H1 (cell line): ENCODE results near the gene IL4. TPM values are rescaled to one million over a fixed set of nuclear protein-coding genes. Genes with fewer than 3 reads are reported as not detected.

ENCODE experiments used
- CTCF ChIA-PET: fragments of 300-600 bp; sonication (Branson Sonifier 250); formaldehyde crosslinking; loops from one replicate; lab custom pipeline; 2021; ENCODE audit not compliant: partially characterized antibody; lab: Charles Lee
- POLR2A ChIA-PET: fragments of 300-600 bp; sonication (Branson Sonifier 250); formaldehyde crosslinking; loops from one replicate; lab custom pipeline; 2021; ENCODE audit warnings: inconsistent platforms; ENCODE audit not compliant: partially characterized antibody; lab: Charles Lee
- DNase-seq, 2 experiments: peaks; one replicate each; pipeline versions ENCODE4 v3.0.0 to v3.0.0-alpha.2; 2010 to 2022; ENCODE audit warnings: low spot score in 2 of 2, low read depth in 1 of 2, mixed read lengths in 1 of 2
- FAIRE-seq: peaks from 2 replicates; lab custom pipeline; 2011; peaks lifted over from hg19 to GRCh38; lab: Jason Lieb, UNC
- H2AFZ ChIP-seq: 2 replicates; pipeline ENCODE4 v1.8.1; 2012; ENCODE audit warnings: low read length, inconsistent platforms
- H2AK5ac ChIP-seq: 2 replicates; pipeline ENCODE4 v1.6.1; 2013; ENCODE audit warnings: low read depth, low read length
- H2BK120ac ChIP-seq: replicated peaks from 2 replicates; pipeline ENCODE3; 2013; ENCODE audit warnings: low read depth, low read length, inconsistent platforms
- H2BK12ac ChIP-seq: 2 replicates; pipeline ENCODE4 v1.6.1; 2013; ENCODE audit warnings: low read depth, low read length
- H2BK15ac ChIP-seq: 2 replicates; pipeline ENCODE4 v1.6.1; 2013; ENCODE audit warnings: low read length
- H2BK20ac ChIP-seq: 2 replicates; pipeline ENCODE4 v1.6.1; 2013; ENCODE audit warnings: low read length
- H2BK5ac ChIP-seq: 2 replicates; pipeline ENCODE4 v1.6.1; 2013; ENCODE audit warnings: low read depth, low read length
- H3K14ac ChIP-seq: 2 replicates; pipeline ENCODE4 v1.6.1; 2013; ENCODE audit warnings: inconsistent platforms; ENCODE audit not compliant: insufficient read length
- H3K18ac ChIP-seq: 2 replicates; pipeline ENCODE4 v1.6.1; 2013; ENCODE audit warnings: low read length; ENCODE audit errors: extremely low read depth
- H3K23ac ChIP-seq: 2 replicates; pipeline ENCODE4 v1.6.1; 2013; ENCODE audit warnings: inconsistent platforms; ENCODE audit not compliant: insufficient read length
- H3K23me2 ChIP-seq: 2 replicates; pipeline ENCODE4 v1.6.1; 2013; ENCODE audit warnings: low read depth, low read length
- H3K27ac ChIP-seq: 2 replicates; pipeline ENCODE4 v1.6.1; 2011; ENCODE audit warnings: low read depth, low read length, inconsistent platforms
- H3K27me3 ChIP-seq, 4 experiments: replicated peaks in 1 of 4; 1 replicate in 1 of 4; 2 replicates in 3 of 4; pipeline versions ENCODE4 v1.6.1 to v1.8.1; 2011 to 2013; ENCODE audit warnings: low read length in 3 of 4, mild to moderate bottlenecking in 3 of 4, inconsistent platforms in 2 of 4, mixed read lengths in 2 of 4, moderate library complexity in 1 of 4; ENCODE audit not compliant: control insufficient read depth in 3 of 4, insufficient read depth in 3 of 4; ENCODE audit errors: extremely low read depth in 1 of 4
- H3K36me3 ChIP-seq, 4 experiments: 2 replicates each; pipeline versions ENCODE4 v1.6.1 to v1.8.1; 2011 to 2013; ENCODE audit warnings: mild to moderate bottlenecking in 4 of 4, low read length in 3 of 4, moderate library complexity in 2 of 4, control low read depth in 1 of 4, inconsistent platforms in 1 of 4; ENCODE audit not compliant: insufficient read depth in 4 of 4, control insufficient read depth in 2 of 4
- H3K4ac ChIP-seq: replicated peaks from 2 replicates; pipeline ENCODE3; 2013; ENCODE audit warnings: low read length, low read depth, mixed read lengths, inconsistent platforms; ENCODE audit not compliant: insufficient read length
- H3K4me1 ChIP-seq, 4 experiments: replicated peaks in 1 of 4; 1 replicate in 1 of 4; 2 replicates in 3 of 4; pipeline versions ENCODE4 v1.6.1 to v1.8.1; 2011 to 2013; ENCODE audit warnings: low read length in 3 of 4, inconsistent platforms in 2 of 4, mixed read lengths in 1 of 4; ENCODE audit not compliant: insufficient read depth in 4 of 4, control insufficient read depth in 3 of 4
- H3K4me2 ChIP-seq, 2 experiments: 2 replicates each; pipeline versions ENCODE4 v1.6.1 to v1.8.1; 2011 to 2013; ENCODE audit warnings: low read depth in 2 of 2, low read length in 2 of 2, control low read depth in 1 of 2, inconsistent platforms in 1 of 2, mild to moderate bottlenecking in 1 of 2; ENCODE audit not compliant: insufficient read depth in 1 of 2
- H3K4me3 ChIP-seq, 4 experiments: fragments of 200-600, 300-600 bp in 1 of 4; sonication (generic), shearing (Covaris generic), sonication (Bioruptor Twin) in 1 of 4; 2 replicates each; pipeline versions ENCODE4 v1.5.1 to v1.8.1; 2011 to 2016; ENCODE audit warnings: low read length in 4 of 4, low read depth in 3 of 4, control low read depth in 2 of 4, inconsistent platforms in 2 of 4, mild to moderate bottlenecking in 2 of 4, mixed read lengths in 1 of 4, moderate library complexity in 1 of 4; ENCODE audit not compliant: insufficient read depth in 2 of 4; ENCODE audit errors: extremely low read depth in 1 of 4
- H3K56ac ChIP-seq: replicated peaks from 2 replicates; pipeline ENCODE3; 2013; ENCODE audit warnings: low read depth, mild to moderate bottlenecking, mixed read lengths, low read length, inconsistent platforms; ENCODE audit not compliant: insufficient read length
- H3K79me1 ChIP-seq: 2 replicates; pipeline ENCODE4 v1.6.1; 2013; ENCODE audit warnings: low read depth, low read length, control low read depth
- H3K79me2 ChIP-seq, 2 experiments: 2 replicates each; pipeline versions ENCODE4 v1.6.1 to v1.8.1; 2012 to 2013; ENCODE audit warnings: low read length in 2 of 2, mild to moderate bottlenecking in 2 of 2, inconsistent platforms in 1 of 2; ENCODE audit not compliant: insufficient read depth in 2 of 2, control insufficient read depth in 1 of 2
- H3K9ac ChIP-seq, 4 experiments: replicated peaks in 1 of 4; 1 replicate in 1 of 4; 2 replicates in 3 of 4; pipeline versions ENCODE4 v1.6.1 to v1.8.1; 2011 to 2013; ENCODE audit warnings: low read depth in 3 of 4, low read length in 3 of 4, control low read depth in 2 of 4, mild to moderate bottlenecking in 2 of 4, moderate library complexity in 2 of 4, inconsistent platforms in 1 of 4; ENCODE audit errors: extremely low read depth in 1 of 4
- H3K9me3 ChIP-seq, 2 experiments: 2 replicates each; pipeline versions ENCODE4 v1.6.1 to v1.8.1; 2012 to 2013; ENCODE audit warnings: mild to moderate bottlenecking in 2 of 2, moderate library complexity in 2 of 2, control low read depth in 1 of 2, inconsistent platforms in 1 of 2, low read depth in 1 of 2, low read length in 1 of 2, mixed read lengths in 1 of 2; ENCODE audit not compliant: insufficient read depth in 2 of 2
- H4K20me1 ChIP-seq, 2 experiments: replicated peaks in 1 of 2; 2 replicates each; pipeline versions ENCODE3 to v1.8.1; 2011 to 2013; ENCODE audit warnings: inconsistent platforms in 2 of 2, low read length in 2 of 2, mild to moderate bottlenecking in 1 of 2; ENCODE audit not compliant: insufficient read depth in 2 of 2, control insufficient read depth in 1 of 2
- H4K5ac ChIP-seq: 2 replicates; pipeline ENCODE4 v1.6.1; 2013; ENCODE audit warnings: low read length, low read depth, mixed read lengths, inconsistent platforms; ENCODE audit not compliant: insufficient read length
- H4K8ac ChIP-seq: 2 replicates; pipeline ENCODE4 v1.8.0; 2013; ENCODE audit warnings: mild to moderate bottlenecking, moderate library complexity, low read length, inconsistent platforms; ENCODE audit not compliant: insufficient read depth; ENCODE audit errors: extremely low read depth
- H4K91ac ChIP-seq: replicated peaks from 2 replicates; pipeline ENCODE3; 2013; ENCODE audit warnings: low read length, mixed read lengths, inconsistent platforms; ENCODE audit not compliant: insufficient read length
- CTCF ChIP-seq, 3 experiments: IDR thresholded peaks; 1 replicate in 2 of 3; 2 replicates in 1 of 3; pipeline versions ENCODE4 v1.5.1 to v1.6.1; 2011; ENCODE audit warnings: low read length in 3 of 3, mild to moderate bottlenecking in 3 of 3, inconsistent platforms in 2 of 3, low read depth in 1 of 3, moderate library complexity in 1 of 3; ENCODE audit not compliant: insufficient read depth in 1 of 3; ENCODE audit errors: control extremely low read depth in 1 of 3
- HDAC6 ChIP-seq: IDR thresholded peaks from one replicate; pipeline ENCODE4 v1.7.1; 2012; ENCODE audit warnings: low read depth, mild to moderate bottlenecking, inconsistent platforms, low read length, moderate library complexity
- MAFK ChIP-seq: IDR thresholded peaks from 2 replicates; pipeline ENCODE4 v1.6.1; 2012; ENCODE audit warnings: low read depth, mild to moderate bottlenecking, improper control_type of control experiment, low read length
- RFX5 ChIP-seq: IDR thresholded peaks from 2 replicates; pipeline ENCODE4 v1.6.1; 2011; ENCODE audit warnings: low read depth, low read length, improper control_type of control experiment, borderline replicate concordance
- SIX5 ChIP-seq: IDR thresholded peaks from 2 replicates; pipeline ENCODE4 v1.6.1; 2011; ENCODE audit warnings: mild to moderate bottlenecking, low read depth, low read length
- SRF ChIP-seq: IDR thresholded peaks from 2 replicates; pipeline ENCODE4 v1.6.1; 2011; ENCODE audit warnings: mild to moderate bottlenecking, low read depth, low read length, moderate library complexity
- TAF1 ChIP-seq: IDR thresholded peaks from 2 replicates; pipeline ENCODE4 v1.6.1; 2011; ENCODE audit warnings: mild to moderate bottlenecking, low read depth, low read length
- TBP ChIP-seq: IDR thresholded peaks from 2 replicates; pipeline ENCODE4 v1.6.1; 2011; ENCODE audit warnings: low read depth, low read length, improper control_type of control experiment
- ZNF274 ChIP-seq: IDR thresholded peaks from 2 replicates; pipeline ENCODE4 v1.7.0; 2012; ENCODE audit warnings: low read length, borderline replicate concordance; ENCODE audit errors: extremely low read depth
- WGBS, 2 experiments: shearing (Covaris generic) in 1 of 2; methylation state at CpG; one replicate each; pipeline versions ENCODE4 v1.1.6 to v1.1.7; 2013 to 2015; ENCODE audit warnings: low lambda C conversion rate in 2 of 2, mixed read lengths in 2 of 2, inconsistent platforms in 1 of 2, low coverage in 1 of 2, missing lambda C conversion rate in 1 of 2; ENCODE audit not compliant: insufficient replicate concordance in 2 of 2, insufficient coverage in 1 of 2, insufficient read length in 1 of 2; ENCODE audit errors: extremely low coverage in 1 of 2, missing lambda C conversion rate in 1 of 2; 5-methylcytosine and 5-hydroxymethylcytosine counted together
- polyA plus RNA-seq, 7 experiments: library from polyadenylated mRNA; depleted of rRNA in 3 of 7; stranded (reverse) in 5 of 7; unstranded in 2 of 7; fragments of >200 nt in 5 of 7; fragments of 200-250 nt in 2 of 7; gene quantifications; 1 replicate in 5 of 7; 2 replicates in 1 of 7; 4 replicates in 1 of 7; pipeline versions ENCODE4 v1.2.1 to v1.2.3, GENCODE V29; 2011 to 2013; ENCODE audit warnings: missing spikeins in 2 of 7, mixed read lengths in 2 of 7
- total RNA-seq: library from RNA; stranded (reverse); fragmentation: NEBNext Ultra II Directional; extraction: Animal tissue kit (Norgen Biotek cat#: 25700); gene quantifications from 2 replicates; pipeline ENCODE4 v1.2.1, GENCODE V29; 2021

Gene IL4
- total and polyA plus RNA-seq, 2 of the 8 experiments (the other 6 are each of a cell fraction or from before 2014, with no cell fraction given), result not detected

GRCh38 chr5:132675936-132676689, 2.3 kb downstream of the IL4 start:
- CTCF ChIA-PET, result interaction anchor here (0.7 to 5.6 kb wide), 13 partner anchors 9 to 344 kb away, joined by 3 to 23 read pairs (median 3); no protein-coding TSS in a partner anchor
- FAIRE-seq, result no peak

More at GRCh38 chr5:132675936-132676689, 2.3 kb downstream of the IL4 start:
- Histone ChIP-seq H2AFZ (no peak overlapping the region), H2BK120ac (no peak overlapping the region), H4K5ac (no peak overlapping the region), H4K20me1 (no peaks in the 10 kb centered on the region), H3K56ac (no peak overlapping the region), H3K4ac (no peak overlapping the region), H3K23ac (no peak overlapping the region), H3K4me2 (no peak overlapping the region), H2BK5ac (no peak overlapping the region), H2BK12ac (no peak overlapping the region), H3K36me3 (no peaks in the 10 kb centered on the region), H3K27ac (no peak overlapping the region), H3K18ac (no peak overlapping the region), H3K4me1 (no peaks in the 10 kb centered on the region), H3K23me2 (no peaks in the 10 kb centered on the region; the same call in 1 of the 2 replicates), H3K79me1 (no peaks in the 10 kb centered on the region), H3K9ac (no peak overlapping the region), H3K4me3 (no peak overlapping the region), H3K9me3 (no peaks in the 10 kb centered on the region), H2AK5ac (no peak overlapping the region), H3K14ac (no peak overlapping the region), H3K27me3 (no peaks in the 10 kb centered on the region), H4K8ac (no peak overlapping the region), H2BK15ac (no peak overlapping the region), H3K79me2 (no peaks in the 10 kb centered on the region), H2BK20ac (no peak overlapping the region), H4K91ac (no peak overlapping the region)
- POLR2A ChIA-PET, result no interaction called here
- WGBS, 2 experiments, result 93 to 100% methylated on average over 1 to 9 of the region's 11 CpGs
- DNase-seq, result no peak
- TF ChIP-seq HDAC6 (no peak), TBP (no peak), CTCF (IDR thresholded peaks at IDR 0.05; ENCODE audit: control extremely low read depth in 1 of 3, insufficient read depth in 1 of 3, low read depth in 1 of 3, low read length in 3 of 3) (no peak), MAFK (no peak), SRF (no peak), SIX5 (no peak), ZNF274 (no peak), TAF1 (no peak), RFX5 (no peak)
